Trophoblast cell (in vitro differentiated cells and primary cell): Measurements from ENCODE around the gene SEC31A.

Experiments used
- DNase-seq, 2 donors: peaks; one replicate each; pipeline ENCODE4 v3.0.0-alpha.2; 2016
- H2AFZ ChIP-seq: 2 replicates; pipeline ENCODE4 v1.6.1; 2013; ENCODE audit warnings: low read length, moderate library complexity, mild to moderate bottlenecking; ENCODE audit not compliant: insufficient read depth, poor library complexity
- H2AK5ac ChIP-seq: 2 replicates; pipeline ENCODE4 v1.6.1; 2013; ENCODE audit warnings: mild to moderate bottlenecking, low read length
- H2BK120ac ChIP-seq: 2 replicates; pipeline ENCODE4 v1.6.1; 2013; ENCODE audit warnings: low read length, mild to moderate bottlenecking, moderate library complexity; ENCODE audit not compliant: insufficient read depth, poor library complexity
- H2BK12ac ChIP-seq: 2 replicates; pipeline ENCODE4 v1.6.1; 2013; ENCODE audit warnings: mild to moderate bottlenecking, low read length, moderate library complexity
- H2BK5ac ChIP-seq: 2 replicates; pipeline ENCODE4 v1.6.1; 2013; ENCODE audit warnings: low read length, low read depth, moderate library complexity, mild to moderate bottlenecking; ENCODE audit not compliant: poor library complexity
- H3K14ac ChIP-seq: 2 replicates; pipeline ENCODE4 v1.6.1; 2013; ENCODE audit warnings: mild to moderate bottlenecking, low read length
- H3K18ac ChIP-seq: 2 replicates; pipeline ENCODE4 v1.6.1; 2013; ENCODE audit warnings: mild to moderate bottlenecking, low read length
- H3K23ac ChIP-seq: 2 replicates; pipeline ENCODE4 v1.6.1; 2013; ENCODE audit warnings: low read length
- H3K27ac ChIP-seq: 2 replicates; pipeline ENCODE4 v1.5.1; 2013; ENCODE audit warnings: low read depth, mild to moderate bottlenecking, inconsistent platforms, low read length, moderate library complexity
- H3K27me3 ChIP-seq: 2 replicates; pipeline ENCODE4 v1.6.1; 2013; ENCODE audit warnings: inconsistent platforms, mild to moderate bottlenecking, low read length, moderate library complexity; ENCODE audit not compliant: insufficient read depth
- H3K36me3 ChIP-seq, 2 experiments: 1 replicate in 1 of 2; 2 replicates in 1 of 2; pipeline ENCODE4 v1.6.1; 2013; ENCODE audit warnings: low read length in 2 of 2, mild to moderate bottlenecking in 2 of 2, moderate library complexity in 1 of 2; ENCODE audit not compliant: insufficient read depth in 2 of 2, control insufficient read depth in 1 of 2
- H3K4ac ChIP-seq: 2 replicates; pipeline ENCODE4 v1.6.1; 2013; ENCODE audit warnings: low read depth, mild to moderate bottlenecking, low read length, moderate library complexity
- H3K4me1 ChIP-seq, 2 experiments: 1 replicate in 1 of 2; 2 replicates in 1 of 2; pipeline ENCODE4 v1.6.1; 2013; ENCODE audit warnings: low read length in 2 of 2, mild to moderate bottlenecking in 2 of 2, moderate library complexity in 1 of 2; ENCODE audit not compliant: insufficient read depth in 2 of 2, control insufficient read depth in 1 of 2
- H3K4me2 ChIP-seq: 2 replicates; pipeline ENCODE4 v1.6.1; 2013; ENCODE audit warnings: inconsistent platforms, mild to moderate bottlenecking, low read length, moderate library complexity
- H3K4me3 ChIP-seq: 2 replicates; pipeline ENCODE4 v1.5.1; 2013; ENCODE audit warnings: mild to moderate bottlenecking, low read depth, low read length, inconsistent platforms
- H3K79me1 ChIP-seq: one replicate; pipeline ENCODE4 v1.6.1; 2013; ENCODE audit warnings: low read length
- H3K79me2 ChIP-seq: 2 replicates; pipeline ENCODE4 v1.6.1; 2013; ENCODE audit warnings: low read length, mild to moderate bottlenecking; ENCODE audit not compliant: control insufficient read depth, insufficient read depth, poor library complexity
- H3K9ac ChIP-seq: 2 replicates; pipeline ENCODE4 v1.6.1; 2013; ENCODE audit warnings: mild to moderate bottlenecking, low read length
- H3K9me3 ChIP-seq: 2 replicates; pipeline ENCODE4 v1.6.1; 2013; ENCODE audit warnings: low read depth, mild to moderate bottlenecking, control low read depth, inconsistent platforms, low read length; ENCODE audit not compliant: insufficient read depth
- H4K12ac ChIP-seq: 2 replicates; pipeline ENCODE4 v1.6.1; 2013; ENCODE audit warnings: low read depth, mild to moderate bottlenecking, low read length, moderate library complexity
- H4K8ac ChIP-seq: 2 replicates; pipeline ENCODE4 v1.6.1; 2013; ENCODE audit warnings: low read depth, mild to moderate bottlenecking, low read length, moderate library complexity
- H4K91ac ChIP-seq: one replicate; pipeline ENCODE4 v1.6.1; 2013; ENCODE audit warnings: low read depth, mild to moderate bottlenecking, low read length, moderate library complexity
- WGBS: extraction: QIAGEN DNeasy Blood & Tissue Kit; methylation state at CpG from one replicate; pipeline ENCODE4 v1.1.7; 2013; ENCODE audit warnings: missing lambda C conversion rate; ENCODE audit not compliant: insufficient read length, insufficient coverage; ENCODE audit errors: extremely low coverage; 5-methylcytosine and 5-hydroxymethylcytosine counted together

The SEC31A gene

DNA sequence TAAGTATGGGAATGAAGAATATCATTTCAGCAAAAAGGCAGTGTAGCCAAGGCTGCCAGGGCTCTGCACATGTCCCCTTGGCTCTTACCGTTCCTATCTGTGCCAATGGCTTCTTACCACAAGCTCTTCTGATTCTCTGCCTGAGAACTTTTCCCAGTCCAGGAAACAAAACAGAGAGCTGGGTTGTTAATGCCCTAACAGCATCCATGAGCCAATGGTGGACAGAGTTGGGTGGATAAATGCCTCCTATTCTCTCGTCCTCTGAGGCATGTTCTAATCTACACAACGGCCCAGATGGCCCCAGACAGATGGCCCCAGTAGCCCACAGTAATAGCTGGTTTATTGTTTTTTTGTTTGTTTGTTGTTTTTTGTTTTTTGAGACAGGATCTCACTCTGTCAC is 120.3 kb downstream of the SEC31A start:
- H3K4ac ChIP-seq = no peak overlapping the region
- peaks cover 1% of the 10 kb centered on the region for H3K9me3 ChIP-seq
- DNase-seq = no peak
- no peak overlapping the region for H3K27ac ChIP-seq
- H3K4me3 ChIP-seq = no peak overlapping the region
- no peak overlapping the region for H3K9ac ChIP-seq
- H4K91ac ChIP-seq = no peak overlapping the region
- H3K4me1 ChIP-seq = no peaks in the 10 kb centered on the region
- H2BK120ac ChIP-seq = no peak overlapping the region
- no CpG with 5 or more reads among the region's 3 CpGs for WGBS
- no peaks in the 10 kb centered on the region for H3K27me3 ChIP-seq
- H2AFZ ChIP-seq = no peak overlapping the region
- no peaks in the 10 kb centered on the region for H3K36me3 ChIP-seq
- H3K79me2 ChIP-seq = no peaks in the 10 kb centered on the region
- no peak overlapping the region for H2AK5ac ChIP-seq
- H4K12ac ChIP-seq = no peak overlapping the region
- no peak overlapping the region for H2BK12ac ChIP-seq
- no peak overlapping the region for H2BK5ac ChIP-seq
- no peaks in the 10 kb centered on the region for H3K79me1 ChIP-seq
- no peak overlapping the region for H4K8ac ChIP-seq
- no peak overlapping the region for H3K18ac ChIP-seq
- no peak overlapping the region for H3K4me2 ChIP-seq
- no peak overlapping the region for H3K14ac ChIP-seq
- no peak overlapping the region for H3K23ac ChIP-seq
